ENCODE measurements around the gene LRRC8D.
A peak's percentile ranks its signal among the peaks of the same experiment; 100 is the strongest.

Gene LRRC8D

DNA sequence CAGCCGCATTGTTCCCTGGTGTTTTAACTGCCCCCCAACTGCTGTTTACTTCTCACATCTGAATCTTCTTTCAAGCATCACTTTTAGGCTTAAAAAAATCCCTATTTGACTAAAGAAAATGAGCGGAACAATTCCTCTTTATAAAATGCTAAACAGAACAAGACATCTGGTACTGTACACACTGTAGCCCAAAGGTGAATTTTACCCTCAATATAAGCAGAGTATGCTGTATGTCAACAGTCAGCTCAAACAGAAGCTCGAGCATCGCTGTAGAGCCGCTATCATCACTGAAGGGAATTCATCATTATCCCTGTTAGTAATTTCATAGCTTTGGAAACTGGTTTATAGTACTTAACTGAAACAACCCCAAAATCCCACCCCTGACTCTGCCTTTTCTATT is 85.3 kb downstream of the LRRC8D start:
- no peak overlapping the region for H3K4me3 ChIP-seq (replicated peaks in 1 of 2; ENCODE audit: low read depth in 2 of 2, low read length in 2 of 2)
- TF ChIP-seq, protein P1, sequence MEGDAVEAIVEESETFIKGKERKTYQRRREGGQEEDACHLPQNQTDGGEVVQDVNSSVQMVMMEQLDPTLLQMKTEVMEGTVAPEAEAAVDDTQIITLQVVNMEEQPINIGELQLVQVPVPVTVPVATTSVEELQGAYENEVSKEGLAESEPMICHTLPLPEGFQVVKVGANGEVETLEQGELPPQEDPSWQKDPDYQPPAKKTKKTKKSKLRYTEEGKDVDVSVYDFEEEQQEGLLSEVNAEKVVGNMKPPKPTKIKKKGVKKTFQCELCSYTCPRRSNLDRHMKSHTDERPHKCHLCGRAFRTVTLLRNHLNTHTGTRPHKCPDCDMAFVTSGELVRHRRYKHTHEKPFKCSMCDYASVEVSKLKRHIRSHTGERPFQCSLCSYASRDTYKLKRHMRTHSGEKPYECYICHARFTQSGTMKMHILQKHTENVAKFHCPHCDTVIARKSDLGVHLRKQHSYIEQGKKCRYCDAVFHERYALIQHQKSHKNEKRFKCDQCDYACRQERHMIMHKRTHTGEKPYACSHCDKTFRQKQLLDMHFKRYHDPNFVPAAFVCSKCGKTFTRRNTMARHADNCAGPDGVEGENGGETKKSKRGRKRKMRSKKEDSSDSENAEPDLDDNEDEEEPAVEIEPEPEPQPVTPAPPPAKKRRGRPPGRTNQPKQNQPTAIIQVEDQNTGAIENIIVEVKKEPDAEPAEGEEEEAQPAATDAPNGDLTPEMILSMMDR (IDR thresholded peaks at IDR 0.05; ENCODE audit: low read depth, low read length): no peak
- no peak for DNase-seq (ENCODE audit: low read depth in 2 of 2)

DNA sequence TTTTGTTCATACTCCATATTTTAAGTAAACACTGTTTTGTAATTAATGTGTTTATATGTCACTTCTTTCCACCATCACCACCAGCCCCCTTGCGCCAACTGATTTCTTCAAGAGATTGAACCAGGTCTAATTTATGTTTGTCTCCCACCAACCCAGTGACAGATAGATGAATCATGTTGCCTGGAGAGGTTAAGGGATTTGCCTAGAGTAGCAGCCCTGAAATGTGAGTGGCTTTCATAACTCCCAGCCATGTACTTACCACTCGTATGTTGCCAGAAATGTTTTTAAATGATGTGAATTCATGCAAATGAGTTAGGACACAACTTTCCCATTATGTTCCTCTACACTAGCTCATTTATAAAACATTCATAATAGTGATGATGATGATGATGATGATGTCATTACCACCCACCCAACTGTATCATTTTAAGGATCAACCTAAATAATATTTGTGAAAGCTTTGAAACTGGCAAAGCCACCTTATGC is 86.9 kb downstream of the LRRC8D start:
- peak; percentile 54 to 88 for DNase-seq (ENCODE audit: low read depth in 2 of 2)
- H3K4me3 ChIP-seq (replicated peaks in 1 of 2; ENCODE audit: low read depth in 2 of 2, low read length in 2 of 2): no peak overlapping the region
- TF ChIP-seq, protein P1 (IDR thresholded peaks at IDR 0.05; ENCODE audit: low read depth, low read length): no peak

DNA sequence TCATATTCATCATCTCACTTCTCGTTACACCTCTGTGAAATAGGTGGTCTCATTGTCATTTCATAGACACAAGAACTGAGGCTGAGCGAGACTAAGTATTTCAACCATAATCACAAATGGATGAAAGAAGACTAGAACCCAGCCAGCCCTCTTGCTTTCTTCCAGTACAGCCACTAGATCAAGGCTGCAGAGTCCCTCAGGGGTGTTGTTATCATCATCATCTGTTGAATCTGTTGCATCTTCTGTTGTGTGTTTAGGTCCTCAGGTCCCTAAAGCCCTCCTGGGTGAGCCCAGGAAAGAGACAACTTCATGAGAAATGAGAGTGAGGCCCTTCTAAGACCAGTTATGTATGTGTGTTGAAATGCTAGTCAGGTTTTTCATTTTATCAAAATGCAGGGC is 87.4 kb downstream of the LRRC8D start:
- DNase-seq (ENCODE audit: low read depth in 2 of 2): no peak
- no peak overlapping the region for H3K4me3 ChIP-seq (replicated peaks in 1 of 2; ENCODE audit: low read depth in 2 of 2, low read length in 2 of 2)
- TF ChIP-seq, protein P1 (IDR thresholded peaks at IDR 0.05; ENCODE audit: low read depth, low read length): no peak

DNA sequence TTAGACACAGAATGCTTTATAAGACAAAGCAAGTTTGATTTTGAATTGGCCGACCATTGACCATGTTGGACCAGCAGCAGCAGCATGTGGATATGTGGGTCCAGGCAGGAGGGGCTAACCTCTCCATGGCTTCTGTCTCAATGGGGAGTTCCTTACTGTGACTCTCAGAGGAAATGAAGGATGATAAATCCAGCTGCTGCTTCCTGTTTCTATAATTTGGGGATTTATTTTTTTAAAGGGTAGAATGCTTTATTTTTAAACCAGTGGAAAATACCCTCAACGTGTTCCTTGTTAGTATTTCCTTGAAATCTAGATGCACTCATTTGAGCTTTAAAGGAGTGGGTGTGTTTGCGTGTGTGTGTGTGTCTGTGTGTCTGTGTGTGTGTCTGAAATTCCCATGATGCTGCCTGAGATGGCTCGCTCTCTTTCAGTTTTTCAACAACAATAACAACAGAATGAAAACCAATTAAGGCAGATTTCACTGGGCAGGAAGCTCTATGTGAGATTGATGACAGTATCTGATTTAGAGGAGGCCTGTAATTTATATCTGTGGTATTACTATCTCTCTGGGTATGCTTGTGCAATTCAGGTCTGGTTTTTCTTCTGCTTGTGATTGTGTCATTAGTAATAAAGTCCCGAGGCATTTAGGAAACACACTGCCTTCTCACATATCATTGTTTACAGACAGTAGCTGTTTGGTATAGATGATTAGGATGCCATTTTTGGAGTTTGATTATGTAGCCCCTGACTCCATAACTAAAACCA is 88.0 kb downstream of the LRRC8D start:
- no peak overlapping the region for H3K4me3 ChIP-seq (replicated peaks in 1 of 2; ENCODE audit: low read depth in 2 of 2, low read length in 2 of 2)
- TF ChIP-seq, protein P1 (IDR thresholded peaks at IDR 0.05; ENCODE audit: low read depth, low read length): no peak
- peak; percentile 72 to 76 for DNase-seq (ENCODE audit: low read depth in 2 of 2)

DNA sequence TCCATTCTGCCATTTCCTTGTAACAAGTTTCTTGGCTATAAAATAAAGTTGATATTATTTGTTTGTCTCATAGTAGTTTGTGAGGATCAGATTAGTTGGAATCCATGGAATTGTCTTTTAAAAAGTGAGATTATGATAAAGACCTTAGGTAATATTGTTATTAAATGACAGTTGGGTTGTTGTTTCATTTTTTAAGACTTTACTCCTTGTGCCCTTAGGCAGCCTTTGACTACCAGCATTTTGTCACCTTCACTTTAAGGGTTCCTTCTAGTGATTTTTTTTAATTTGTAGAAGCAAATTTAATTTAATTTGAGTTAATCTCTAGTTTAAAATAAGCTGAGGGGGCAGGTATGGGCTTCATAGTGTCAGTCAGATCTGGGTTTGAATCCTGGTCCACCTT is 89.4 kb downstream of the LRRC8D start:
- TF ChIP-seq, protein P1 (IDR thresholded peaks at IDR 0.05; ENCODE audit: low read depth, low read length): no peak
- no peak overlapping the region for H3K4me3 ChIP-seq (replicated peaks in 1 of 2; ENCODE audit: low read depth in 2 of 2, low read length in 2 of 2)
- DNase-seq (ENCODE audit: low read depth in 2 of 2): no peak

DNA sequence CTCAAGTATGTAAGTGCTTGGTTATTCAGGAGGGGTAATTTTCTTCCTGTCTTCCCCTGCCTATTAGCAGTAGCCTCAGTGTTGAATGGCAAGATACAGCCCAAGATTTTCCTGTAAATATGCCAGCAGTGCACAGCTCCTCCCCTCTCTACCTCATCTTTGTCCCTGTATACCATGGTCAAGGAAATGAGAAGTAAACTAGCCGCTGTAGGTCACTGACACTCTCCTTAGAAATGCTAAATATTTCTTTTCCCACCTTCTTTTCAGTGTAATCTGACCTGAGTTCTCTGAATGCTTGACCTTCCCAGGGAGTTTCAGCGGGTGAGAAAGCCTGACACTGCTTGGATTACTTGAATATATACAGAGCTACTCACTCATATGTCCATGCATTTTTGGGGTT is 89.9 kb downstream of the LRRC8D start:
- peak; percentile 72 to 77 for DNase-seq (ENCODE audit: low read depth in 2 of 2)
- H3K4me3 ChIP-seq (replicated peaks in 1 of 2; ENCODE audit: low read depth in 2 of 2, low read length in 2 of 2): no peak overlapping the region
- TF ChIP-seq, protein P1 (IDR thresholded peaks at IDR 0.05; ENCODE audit: low read depth, low read length): no peak

Measured in cardiac fibroblast (primary cell).